ENCODE measurements around the gene SYNGR2.
"Not testable (repeated sequence)": the region's sequence is repeated elsewhere in the genome, so short reads cannot be mapped to it uniquely, and the experiment has no call there.

The SYNGR2 gene

DNA sequence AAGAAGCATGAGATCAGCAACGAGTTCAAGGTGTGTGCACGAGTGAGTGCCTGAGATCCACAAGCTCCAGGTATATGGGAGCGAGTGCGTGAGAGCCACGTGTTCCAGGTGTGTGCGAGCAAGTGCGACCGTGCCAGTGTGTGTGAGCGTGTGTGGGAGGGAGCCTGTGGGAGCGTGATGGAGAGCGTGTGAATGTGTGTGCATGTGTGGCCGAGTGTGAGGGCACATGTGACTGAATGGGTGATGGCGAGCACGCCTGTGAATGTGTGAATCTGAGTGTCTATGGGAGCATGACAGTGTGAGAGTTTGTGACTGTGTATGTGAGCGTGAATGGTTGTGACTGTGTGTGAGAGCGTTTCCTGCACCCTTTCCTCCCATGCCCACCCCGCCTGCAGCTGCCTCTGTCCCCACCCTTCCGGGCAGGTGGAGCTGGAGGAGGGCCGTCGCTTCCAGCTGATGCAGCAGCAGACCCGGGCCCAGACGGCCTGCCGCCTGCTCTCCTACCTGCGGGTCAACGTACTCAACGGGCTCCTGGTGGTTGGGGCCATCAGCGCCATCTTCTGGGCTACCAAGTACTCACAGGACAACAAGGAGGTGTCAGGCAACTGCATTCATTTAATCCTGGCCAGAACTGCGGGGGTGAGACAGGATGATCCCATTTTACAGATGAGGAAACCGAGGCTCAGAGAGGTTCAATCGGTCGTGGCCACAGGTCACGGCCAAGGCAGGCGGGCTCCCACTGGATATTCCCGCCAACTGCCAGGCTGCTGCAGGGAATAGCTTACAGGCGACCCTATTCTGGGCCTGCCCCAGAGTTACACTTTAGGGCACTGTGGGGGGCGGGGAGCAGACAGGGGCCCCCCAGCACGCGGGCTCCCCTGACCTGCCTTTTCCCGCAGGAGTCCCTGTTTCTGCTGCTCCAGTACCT, 34.1 kb upstream of the SYNGR2 start:
- TF ChIP-seq, protein P1, sequence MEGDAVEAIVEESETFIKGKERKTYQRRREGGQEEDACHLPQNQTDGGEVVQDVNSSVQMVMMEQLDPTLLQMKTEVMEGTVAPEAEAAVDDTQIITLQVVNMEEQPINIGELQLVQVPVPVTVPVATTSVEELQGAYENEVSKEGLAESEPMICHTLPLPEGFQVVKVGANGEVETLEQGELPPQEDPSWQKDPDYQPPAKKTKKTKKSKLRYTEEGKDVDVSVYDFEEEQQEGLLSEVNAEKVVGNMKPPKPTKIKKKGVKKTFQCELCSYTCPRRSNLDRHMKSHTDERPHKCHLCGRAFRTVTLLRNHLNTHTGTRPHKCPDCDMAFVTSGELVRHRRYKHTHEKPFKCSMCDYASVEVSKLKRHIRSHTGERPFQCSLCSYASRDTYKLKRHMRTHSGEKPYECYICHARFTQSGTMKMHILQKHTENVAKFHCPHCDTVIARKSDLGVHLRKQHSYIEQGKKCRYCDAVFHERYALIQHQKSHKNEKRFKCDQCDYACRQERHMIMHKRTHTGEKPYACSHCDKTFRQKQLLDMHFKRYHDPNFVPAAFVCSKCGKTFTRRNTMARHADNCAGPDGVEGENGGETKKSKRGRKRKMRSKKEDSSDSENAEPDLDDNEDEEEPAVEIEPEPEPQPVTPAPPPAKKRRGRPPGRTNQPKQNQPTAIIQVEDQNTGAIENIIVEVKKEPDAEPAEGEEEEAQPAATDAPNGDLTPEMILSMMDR (IDR thresholded peaks at IDR 0.05; ENCODE audit: low read depth, low read length): peak; percentile 60
- H3K4me3 ChIP-seq (replicated peaks in 1 of 2; ENCODE audit: low read depth in 2 of 2, low read length in 2 of 2): no peak overlapping the region
- DNase-seq (ENCODE audit: low read depth in 2 of 2): peak; percentile 32 to 38

DNA sequence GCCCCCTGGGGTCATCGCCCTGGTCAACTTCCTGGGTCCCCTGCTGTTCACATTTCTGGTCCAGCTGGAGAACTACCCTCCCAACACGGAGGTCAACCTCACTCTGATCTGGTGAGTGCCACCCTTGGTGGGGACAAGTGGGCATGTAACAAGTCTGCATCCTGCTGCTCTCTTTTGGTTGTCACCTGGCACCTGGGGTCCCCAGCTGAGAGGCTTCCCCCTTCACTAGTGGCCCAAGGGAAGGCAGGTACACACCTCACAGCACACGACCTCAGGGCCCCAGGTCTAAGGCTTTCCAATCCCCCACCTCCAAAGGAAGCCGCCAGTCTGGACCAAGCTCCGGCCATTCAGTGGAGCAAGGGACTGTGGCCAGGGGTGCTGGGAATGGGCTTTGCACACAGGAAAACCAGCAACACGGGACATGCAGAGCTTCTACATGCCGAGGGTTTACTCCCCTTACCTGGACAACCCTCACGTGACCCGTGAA, 33.4 kb upstream of the SYNGR2 start:
- no peak overlapping the region for H3K4me3 ChIP-seq (replicated peaks in 1 of 2; ENCODE audit: low read depth in 2 of 2, low read length in 2 of 2)
- TF ChIP-seq, protein P1 (IDR thresholded peaks at IDR 0.05; ENCODE audit: low read depth, low read length): no peak
- DNase-seq (ENCODE audit: low read depth in 2 of 2): no peak

DNA sequence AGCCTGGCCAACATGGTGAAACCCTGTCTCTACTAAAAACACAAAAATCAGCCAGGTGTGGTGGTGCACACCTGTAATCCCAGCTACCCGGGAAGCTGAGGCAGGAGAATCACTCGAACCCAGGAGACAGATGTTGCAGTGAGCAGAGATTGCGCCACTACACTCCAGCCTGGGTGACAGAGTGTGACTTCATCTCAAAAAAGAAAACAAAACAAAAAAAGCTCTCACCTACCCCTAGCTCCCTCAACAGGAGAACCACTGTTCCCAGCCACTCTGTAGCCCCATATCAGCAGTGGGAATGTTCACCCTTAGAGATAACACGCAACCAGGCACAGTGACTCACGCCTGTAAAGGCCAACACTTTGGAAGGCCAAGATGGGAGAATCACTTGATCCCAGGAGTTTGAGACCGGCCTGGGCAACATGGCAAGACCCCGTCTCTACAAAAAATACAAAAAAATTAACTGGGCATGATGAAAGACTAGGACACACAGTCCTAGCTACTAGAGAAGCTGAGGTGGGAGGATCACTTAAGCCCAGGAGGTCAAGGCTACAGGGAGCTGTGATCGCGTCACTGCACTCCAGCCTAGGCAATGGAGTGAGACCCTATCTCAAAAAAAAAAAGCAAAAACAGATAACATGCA, 32.4 kb upstream of the SYNGR2 start:
- DNase-seq (ENCODE audit: low read depth in 2 of 2): no peak
- TF ChIP-seq, protein P1 (IDR thresholded peaks at IDR 0.05; ENCODE audit: low read depth, low read length): no peak
- H3K4me3 ChIP-seq (replicated peaks in 1 of 2; ENCODE audit: low read depth in 2 of 2, low read length in 2 of 2): no peak overlapping the region

DNA sequence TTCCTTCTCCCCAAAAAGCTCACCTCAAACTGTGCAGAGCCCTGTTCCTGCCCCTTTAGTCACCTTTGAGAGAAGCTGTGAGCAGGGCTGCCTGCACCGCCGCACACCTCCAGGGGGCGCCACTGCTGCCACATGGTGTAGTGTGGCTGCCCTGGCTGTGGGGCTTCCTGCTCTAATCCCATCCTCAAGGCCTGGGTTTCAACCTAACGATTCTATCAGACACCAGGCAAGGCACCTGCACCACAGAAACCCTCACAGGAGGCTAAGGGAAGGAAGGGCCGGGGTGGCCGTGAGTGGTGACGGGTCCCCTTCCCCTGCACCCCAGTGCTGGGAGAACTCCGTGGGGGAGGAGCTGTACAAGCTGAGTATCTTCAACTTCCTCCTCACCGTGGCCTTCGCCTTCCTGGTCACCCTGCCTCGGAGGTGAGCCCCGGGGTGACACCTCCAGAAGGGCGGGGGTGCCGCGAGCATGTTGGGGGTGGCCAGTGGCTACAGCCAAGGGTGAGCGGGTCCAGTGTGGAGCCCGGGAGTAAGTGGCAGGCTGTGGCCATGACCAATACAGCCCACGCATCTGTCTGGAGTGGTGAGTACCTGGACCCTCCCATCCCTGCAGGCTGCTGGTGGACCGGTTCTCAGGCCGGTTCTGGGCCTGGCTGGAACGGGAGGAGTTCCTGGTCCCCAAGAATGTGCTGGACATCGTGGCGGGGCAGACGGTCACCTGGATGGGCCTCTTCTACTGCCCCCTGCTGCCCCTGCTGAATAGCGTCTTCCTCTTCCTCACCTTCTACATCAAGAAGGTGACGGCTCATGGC, 30.8 kb upstream of the SYNGR2 start:
- H3K4me3 ChIP-seq (replicated peaks in 1 of 2; ENCODE audit: low read depth in 2 of 2, low read length in 2 of 2): no peak overlapping the region
- no peak for DNase-seq (ENCODE audit: low read depth in 2 of 2)
- TF ChIP-seq, protein P1 (IDR thresholded peaks at IDR 0.05; ENCODE audit: low read depth, low read length): peak; percentile 56

DNA sequence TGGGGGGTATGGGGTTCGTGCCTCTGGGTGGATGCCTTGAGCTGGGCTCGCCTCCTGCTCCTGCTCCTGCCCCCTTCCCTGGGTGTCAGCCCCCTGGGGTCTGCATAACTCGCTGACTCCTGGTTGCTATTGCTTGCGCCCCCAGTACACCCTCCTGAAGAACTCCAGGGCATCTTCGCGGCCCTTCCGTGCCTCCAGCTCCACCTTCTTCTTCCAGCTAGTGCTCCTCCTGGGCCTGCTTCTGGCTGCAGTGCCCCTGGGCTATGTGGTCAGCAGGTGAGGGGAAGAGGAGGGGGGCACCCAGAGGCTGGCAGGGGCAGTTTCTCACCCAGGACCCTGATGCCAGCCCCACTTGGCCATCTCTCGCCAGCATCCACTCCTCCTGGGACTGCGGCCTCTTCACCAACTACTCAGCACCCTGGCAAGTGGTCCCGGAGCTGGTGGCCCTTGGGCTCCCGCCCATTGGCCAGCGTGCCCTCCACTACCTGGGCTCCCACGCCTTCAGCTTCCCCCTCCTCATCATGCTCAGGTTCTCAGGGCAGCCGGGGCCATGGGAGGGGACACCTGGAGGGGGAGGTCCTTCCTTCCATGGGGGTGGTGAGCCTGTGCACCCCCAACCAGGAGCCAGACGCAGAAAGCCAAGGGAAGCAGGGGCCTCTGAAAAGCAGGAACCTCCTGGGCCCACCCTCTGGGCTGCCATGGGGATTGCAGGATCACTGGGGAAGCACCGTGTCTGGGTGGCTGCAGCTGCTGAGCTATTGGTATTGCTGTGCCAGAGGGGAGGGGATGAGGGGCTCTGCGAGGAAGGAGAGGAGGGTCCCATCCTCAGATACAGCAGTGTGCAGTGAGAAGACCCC, 29.9 kb upstream of the SYNGR2 start:
- no peak for DNase-seq (ENCODE audit: low read depth in 2 of 2)
- H3K4me3 ChIP-seq (replicated peaks in 1 of 2; ENCODE audit: low read depth in 2 of 2, low read length in 2 of 2): no peak overlapping the region
- TF ChIP-seq, protein P1 (IDR thresholded peaks at IDR 0.05; ENCODE audit: low read depth, low read length): no peak

DNA sequence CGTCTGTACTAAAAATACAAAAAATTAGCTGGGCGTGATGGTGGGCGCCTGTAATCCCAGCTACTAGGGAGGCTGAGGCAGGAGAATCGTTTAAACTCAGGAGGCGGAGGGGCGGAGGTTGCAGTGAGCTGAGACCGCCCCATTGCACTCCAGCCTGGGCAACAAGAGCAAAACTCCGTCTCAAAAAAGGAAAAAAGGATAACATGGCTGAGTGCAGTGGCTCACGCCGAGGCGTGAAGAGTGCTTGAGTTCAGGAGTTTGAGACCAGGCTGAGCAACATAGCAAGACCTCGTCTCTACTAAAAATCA, 28.6 kb upstream of the SYNGR2 start:
- H3K4me3 ChIP-seq (replicated peaks in 1 of 2; ENCODE audit: low read depth in 2 of 2, low read length in 2 of 2); DNase-seq (ENCODE audit: low read depth in 2 of 2): not testable (repeated sequence)
